Heart left ventricle (tissue), 16 donors: ENCODE measurements around the gene AHDC1. TPM values are rescaled to one million over a fixed set of nuclear protein-coding genes. Genes with fewer than 3 reads are reported as not detected.
A peak's percentile ranks its signal among the peaks of the same experiment; 100 is the strongest.

Source experiments
- ATAC-seq, 4 donors: fragments of 200-7000 bp; cut with Tn5 transposase; one replicate each; pipeline ENCODE4 v1.9.1; 2020 to 2022; ENCODE audit warnings: moderate library complexity in 4 of 4, mild to moderate bottlenecking in 3 of 4, moderate number of reproducible peaks in 1 of 4
- DNase-seq, 5 donors: peaks; one replicate each; pipeline ENCODE4 v3.0.0-alpha.2; 2020
- H3K27ac ChIP-seq, 12 donors: fragments of 200-600 bp; sonication (generic) in 4 of 12; one replicate each; pipeline versions ENCODE4 v1.5.0 to v1.8.0; 2016 to 2022; ENCODE audit warnings: mild to moderate bottlenecking in 2 of 12
- H3K27me3 ChIP-seq, 9 donors: fragments of 200-600 bp; sonication (generic) in 2 of 9; one replicate each; pipeline versions ENCODE4 v1.5.1 to v1.8.0; 2016 to 2022; ENCODE audit warnings: mild to moderate bottlenecking in 3 of 9
- H3K36me3 ChIP-seq, 9 donors: fragments of 200-600 bp; sonication (generic) in 2 of 9; one replicate each; pipeline versions ENCODE4 v1.5.0 to v1.8.0; 2018 to 2022; ENCODE audit warnings: mild to moderate bottlenecking in 2 of 9
- H3K4me1 ChIP-seq, 12 donors: fragments of 200-600 bp; sonication (generic) in 4 of 12; one replicate each; pipeline versions ENCODE4 v1.5.0 to v1.8.0; 2016 to 2022; ENCODE audit warnings: mild to moderate bottlenecking in 3 of 12
- H3K4me3 ChIP-seq, 12 donors: fragments of 200-600 bp; sonication (generic) in 4 of 12; one replicate each; pipeline versions ENCODE4 v1.5.0 to v1.8.0; 2017 to 2022; ENCODE audit warnings: mild to moderate bottlenecking in 9 of 12, moderate library complexity in 4 of 12
- H3K9me3 ChIP-seq, 12 donors: fragments of 200-600 bp; sonication (generic) in 4 of 12; one replicate each; pipeline versions ENCODE4 v1.5.0 to v1.8.0; 2016 to 2022; ENCODE audit warnings: mild to moderate bottlenecking in 1 of 12
- POLR2A ChIP-seq, 2 donors: fragments of 450-650 bp; IDR thresholded peaks; one replicate each; pipeline ENCODE4 v1.6.1; 2017; ENCODE audit warnings: antibody characterized with exemption in 2 of 2, mild to moderate bottlenecking in 2 of 2, moderate library complexity in 2 of 2
- WGBS, 4 donors: extraction: QIAGEN DNeasy Blood & Tissue Kit in 2 of 4; methylation state at CpG; one replicate each; pipeline versions ENCODE4 v1.1.5 to v1.1.7; 2013 to 2018; 5-methylcytosine and 5-hydroxymethylcytosine counted together
- intact Hi-C, 10 donors: fragments of 100-400 bp; cut with DNase I; formaldehyde crosslinking; loops; one replicate each; pipeline versions ENCODE4 v1.11.1 to v1.14.2; 2022
- polyA plus RNA-seq, 2 donors: library from polyadenylated mRNA; stranded (reverse); fragments of 200-250 nt; gene quantifications; one replicate each; pipeline ENCODE4 v1.2.3, GENCODE V29; 2013
- total RNA-seq, 9 donors: library from RNA; depleted of rRNA in 2 of 9; stranded (reverse); fragments of >200 nt in 2 of 9; fragmentation: NEBNext Ultra II Directional in 3 of 9; extraction: Animal tissue kit (Norgen Biotek cat#: 25700) in 3 of 9; gene quantifications; one replicate each; pipeline versions ENCODE4 v1.1.0 to v1.2.4, GENCODE V29; 2016 to 2023
- TF ChIP-seq, protein P1 (sequence below), 12 donors: fragments of 200-600 bp; sonication (generic) in 4 of 12; IDR thresholded peaks; one replicate each; pipeline versions ENCODE4 v1.5.0 to v1.8.0; 2018 to 2022; ENCODE audit warnings: antibody characterized with exemption in 12 of 12, mild to moderate bottlenecking in 5 of 12
- donor health status: ischemic (EF 13 %, LVEDD 7.1; RV severe dilation, severe dysfunction).
- donor health status: healthy with polysubstance abuse.
- donor health status: DM: no; HTN: yes; CAD: no.
- donor health status: DM: no; HTN: no; CAD: no.
- donor health status: ischemic (EF 25% LVEDD 6.9; RV normal size, moderate dysfunction).
- donor health status: ischemic (EF 25% LVEDD 5.7; RV mildly dilated, moderate dysfunction).
- donor health status: healthy.
- donor health status: DM: yes; HTN: yes; CAD: no.
- donor health status: ischemic (EF 35%, LVEDD 5.7; RV mildly dilated, moderate dysfunction).
- donor health status: nonischemic (EF 11% LVEDD 7.7; RV severe dilation, severe dysfunction).
- donor health status: DM: yes; HTN: yes; CAD: no.
- donor health status: PGD.
- donor health status: ischemic (EF 29% LVEDD 5.4; RV normal size, mild dysfunction).
- donor health status: nonischemic (EF 23%, LVEDD 6.1; RV moderate dilation, normal function).

AHDC1 gene
- total and polyA plus RNA-seq, 11 donors: 25.8 to 50.2 (median 42.1) TPM

DNA sequence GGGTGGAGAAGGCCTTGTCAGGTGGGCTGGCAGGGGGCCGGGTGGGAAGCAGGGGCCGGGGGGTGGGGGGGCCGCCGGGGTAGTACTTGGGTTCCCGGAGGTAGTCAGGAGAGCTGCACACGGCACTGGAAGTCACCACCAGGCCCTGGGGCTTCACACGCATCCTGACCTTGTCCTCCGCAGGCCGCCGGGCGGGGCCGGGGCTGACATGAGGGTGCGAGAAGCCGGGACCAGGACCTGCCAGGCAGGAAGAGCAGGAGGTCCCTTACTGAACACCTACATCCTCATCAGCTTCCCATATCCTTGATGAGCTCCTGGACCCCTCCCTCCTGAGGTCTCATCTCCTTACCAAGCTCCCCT is 52.0 kb downstream of the AHDC1 start:
- intact Hi-C loops: no loop called here
- ATAC-seq: no peak
- Histone ChIP-seq H3K27ac (no peak overlapping the region), H3K4me1 (peaks cover 4 to 44% (median 31%) of the 10 kb centered on the region in 12 donors), H3K36me3 (peaks cover 3 to 80% (median 64%) of the 10 kb centered on the region in 9 donors), H3K4me3 (no peak overlapping the region), H3K9me3 (no peaks in the 10 kb centered on the region), H3K27me3 (no peaks in the 10 kb centered on the region)
- WGBS, 4 donors: 85 to 93% (median 90%) methylated on average over 10 to 14 of the region's 14 CpGs
- no peak for DNase-seq
- no peak for TF ChIP-seq POLR2A (IDR thresholded peaks at IDR 0.05)

DNA sequence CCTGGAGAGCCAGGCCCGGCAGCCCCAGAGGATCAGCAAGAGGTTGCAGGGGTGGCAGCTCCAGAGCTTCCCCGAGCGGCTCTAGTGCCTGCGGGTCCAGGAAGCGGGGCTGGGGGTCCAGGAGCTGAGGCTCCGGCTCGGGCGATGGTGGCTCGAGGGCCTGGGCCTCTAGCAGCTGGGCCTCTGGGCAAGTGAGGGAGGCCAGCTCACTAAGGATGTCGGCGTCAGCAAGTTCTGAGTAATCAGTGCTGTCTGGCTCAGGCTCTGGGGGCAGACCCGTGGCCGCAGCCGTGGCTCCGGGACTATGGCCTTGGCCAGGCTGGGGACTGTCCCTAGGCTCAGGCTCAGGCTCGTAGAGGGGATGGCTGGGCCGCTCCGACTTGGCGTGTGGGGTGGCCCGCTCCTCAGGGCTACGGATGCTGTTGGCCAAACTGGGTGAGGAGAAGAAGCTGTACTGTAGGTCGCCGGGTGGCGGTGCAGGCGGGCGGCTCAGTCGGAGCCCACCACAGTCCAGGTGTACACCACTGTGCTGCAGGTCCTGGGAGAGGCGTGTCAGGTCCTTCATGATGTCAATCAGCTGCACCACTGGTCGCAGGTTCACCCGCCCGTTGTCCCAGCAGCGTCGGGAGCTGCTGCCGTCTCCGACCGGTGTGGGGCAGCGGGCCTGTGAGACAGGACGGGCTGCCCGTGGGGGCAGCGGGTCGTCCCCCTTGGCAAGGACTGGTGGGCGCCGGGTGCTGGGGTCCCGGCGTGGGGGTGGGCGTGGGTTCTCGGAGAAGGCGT is 52.6 kb downstream of the AHDC1 start:
- TF ChIP-seq POLR2A (IDR thresholded peaks at IDR 0.05): no peak
- TF ChIP-seq, protein P1, sequence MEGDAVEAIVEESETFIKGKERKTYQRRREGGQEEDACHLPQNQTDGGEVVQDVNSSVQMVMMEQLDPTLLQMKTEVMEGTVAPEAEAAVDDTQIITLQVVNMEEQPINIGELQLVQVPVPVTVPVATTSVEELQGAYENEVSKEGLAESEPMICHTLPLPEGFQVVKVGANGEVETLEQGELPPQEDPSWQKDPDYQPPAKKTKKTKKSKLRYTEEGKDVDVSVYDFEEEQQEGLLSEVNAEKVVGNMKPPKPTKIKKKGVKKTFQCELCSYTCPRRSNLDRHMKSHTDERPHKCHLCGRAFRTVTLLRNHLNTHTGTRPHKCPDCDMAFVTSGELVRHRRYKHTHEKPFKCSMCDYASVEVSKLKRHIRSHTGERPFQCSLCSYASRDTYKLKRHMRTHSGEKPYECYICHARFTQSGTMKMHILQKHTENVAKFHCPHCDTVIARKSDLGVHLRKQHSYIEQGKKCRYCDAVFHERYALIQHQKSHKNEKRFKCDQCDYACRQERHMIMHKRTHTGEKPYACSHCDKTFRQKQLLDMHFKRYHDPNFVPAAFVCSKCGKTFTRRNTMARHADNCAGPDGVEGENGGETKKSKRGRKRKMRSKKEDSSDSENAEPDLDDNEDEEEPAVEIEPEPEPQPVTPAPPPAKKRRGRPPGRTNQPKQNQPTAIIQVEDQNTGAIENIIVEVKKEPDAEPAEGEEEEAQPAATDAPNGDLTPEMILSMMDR (IDR thresholded peaks at IDR 0.05): no peak
- H3K4me3 ChIP-seq: no peak overlapping the region
- no peak for ATAC-seq
- H3K36me3 ChIP-seq: peaks cover 3 to 86% (median 64%) of the 10 kb centered on the region in 9 donors
- 91 to 95% (median 95%) methylated on average over 32 to 48 of the region's 48 CpGs for WGBS, 4 donors
- H3K4me1 ChIP-seq: peaks cover 4 to 44% (median 32%) of the 10 kb centered on the region in 12 donors
- H3K9me3 ChIP-seq: no peaks in the 10 kb centered on the region
- intact Hi-C loops: no loop called here
- no peak overlapping the region for H3K27ac ChIP-seq
- H3K27me3 ChIP-seq: no peaks in the 10 kb centered on the region
- peak in 2 of 5 donors; percentile 28 to 34 for DNase-seq

DNA sequence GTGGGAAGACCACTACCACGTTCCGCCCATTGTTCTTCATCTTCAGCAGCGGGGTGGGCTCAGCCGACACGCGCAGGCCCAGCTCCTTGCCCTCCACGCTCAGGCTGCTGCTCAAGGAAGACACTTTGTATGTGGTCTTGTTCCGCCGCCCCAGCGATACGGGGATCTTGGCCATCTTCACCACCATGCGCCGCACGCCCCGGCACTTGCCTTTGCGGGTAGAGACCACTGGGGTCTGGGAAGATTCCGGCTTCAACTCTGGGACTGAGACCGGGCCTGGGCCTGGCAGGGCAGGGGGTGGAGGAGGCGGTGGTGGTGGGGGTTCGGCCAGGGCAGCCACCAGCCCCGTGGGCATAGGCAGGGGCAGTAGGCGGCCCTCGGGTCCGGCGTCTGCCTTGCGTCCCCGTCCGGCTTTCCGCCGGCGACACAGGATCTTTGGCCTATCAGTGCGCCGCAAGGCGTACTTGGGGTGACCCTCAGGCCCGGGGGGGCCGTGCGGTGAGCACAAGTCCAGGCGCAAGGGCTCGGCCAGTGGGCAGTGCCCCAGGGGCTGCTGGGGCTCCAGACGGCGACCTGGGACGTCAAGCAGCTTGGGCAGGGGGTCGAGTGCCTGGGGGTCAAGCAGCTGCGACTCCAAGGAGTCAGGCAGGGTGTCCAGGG is 53.3 kb downstream of the AHDC1 start:
- WGBS, 4 donors: 96 to 98% (median 97%) methylated on average over 30 to 44 of the region's 44 CpGs
- no peak for ATAC-seq
- TF ChIP-seq, protein P1 (IDR thresholded peaks at IDR 0.05): no peak
- TF ChIP-seq POLR2A (IDR thresholded peaks at IDR 0.05): no peak
- DNase-seq: peak in 2 of 5 donors; percentile 27 to 33
- no peak overlapping the region for H3K4me3 ChIP-seq
- no peaks in the 10 kb centered on the region for H3K9me3 ChIP-seq
- peaks cover 3 to 93% (median 64%) of the 10 kb centered on the region in 9 donors for H3K36me3 ChIP-seq
- no peak overlapping the region for H3K27ac ChIP-seq
- no peaks in the 10 kb centered on the region for H3K27me3 ChIP-seq
- peaks cover 7 to 44% (median 32%) of the 10 kb centered on the region in 12 donors for H3K4me1 ChIP-seq
- intact Hi-C loops: no loop called here

DNA sequence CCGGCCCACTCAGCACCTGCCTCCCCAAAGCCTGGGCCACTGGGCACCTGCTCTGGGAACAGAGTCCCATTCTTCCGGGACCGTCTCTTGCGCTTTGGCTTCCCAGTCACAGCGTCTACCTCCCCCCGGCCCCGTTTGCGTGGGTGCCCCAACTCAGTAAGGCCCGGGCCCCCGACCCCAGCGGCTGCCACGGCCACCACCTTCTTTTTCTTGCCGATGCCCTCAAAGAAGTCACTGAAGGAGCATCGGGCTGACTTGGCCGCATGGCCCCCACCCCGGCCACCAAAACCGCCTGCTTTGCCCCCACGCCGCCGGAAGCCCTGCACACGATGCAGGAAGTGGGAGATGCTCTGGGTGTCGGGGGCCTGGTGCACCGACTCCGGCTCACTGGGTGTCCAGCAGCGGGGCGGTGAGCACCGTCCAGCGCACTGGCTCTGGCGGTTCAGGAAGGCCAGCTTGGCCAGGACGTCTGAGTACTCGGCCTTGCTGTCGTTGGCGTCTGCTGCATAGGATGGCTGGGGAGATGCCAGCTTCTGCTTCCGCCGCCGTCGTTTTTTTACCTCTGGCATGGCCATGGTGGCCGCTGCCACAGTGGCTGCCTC is 54.0 kb downstream of the AHDC1 start:
- Histone ChIP-seq H3K27ac (no peak overlapping the region), H3K4me3 (no peak overlapping the region), H3K27me3 (no peaks in the 10 kb centered on the region), H3K9me3 (no peaks in the 10 kb centered on the region), H3K36me3 (peaks cover 3 to 94% (median 64%) of the 10 kb centered on the region in 9 donors), H3K4me1 (peaks cover 9 to 44% (median 32%) of the 10 kb centered on the region in 12 donors)
- DNase-seq: peak in 1 of 5 donors; percentile 19
- no peak for TF ChIP-seq POLR2A (IDR thresholded peaks at IDR 0.05)
- TF ChIP-seq, protein P1 (IDR thresholded peaks at IDR 0.05): no peak
- WGBS, 4 donors: 88 to 95% (median 92%) methylated on average over 25 to 38 of the region's 38 CpGs
- no peak for ATAC-seq
- intact Hi-C loops: no loop called here
